Keratinocyte (primary cell): Measurements from ENCODE around the gene CACNA1I. TPM values are rescaled to one million over a fixed set of nuclear protein-coding genes. Genes with fewer than 3 reads are reported as not detected.

Experiments used
- DNase-seq: peaks from one replicate; pipeline ENCODE4 v3.0.0-alpha.2; 2011; ENCODE audit warnings: low read depth, missing footprints, low spot score
- FAIRE-seq: peaks from 2 replicates; lab custom pipeline; 2011; peaks lifted over from hg19 to GRCh38; lab: Jason Lieb, UNC
- H2AFZ ChIP-seq: 2 replicates; pipeline ENCODE4 v1.6.0; 2012; ENCODE audit warnings: low read length, control low read depth, inconsistent platforms; ENCODE audit not compliant: control insufficient read depth
- H3K27ac ChIP-seq: 2 replicates; pipeline ENCODE4 v1.5.1; 2011; ENCODE audit warnings: low read length; ENCODE audit not compliant: control insufficient read depth, insufficient read depth
- H3K27me3 ChIP-seq: 3 replicates; pipeline ENCODE4 v1.6.0; 2011; ENCODE audit warnings: low read length; ENCODE audit not compliant: control insufficient read depth, insufficient read depth; ENCODE audit errors: extremely low read depth
- H3K36me3 ChIP-seq, 2 experiments: 2 replicates in 1 of 2; 3 replicates in 1 of 2; pipeline ENCODE4 v1.5.1; 2011; ENCODE audit warnings: low read length in 2 of 2, mild to moderate bottlenecking in 1 of 2; ENCODE audit not compliant: control insufficient read depth in 2 of 2, insufficient read depth in 2 of 2; ENCODE audit errors: extremely low read depth in 1 of 2
- H3K4me1 ChIP-seq: 3 replicates; pipeline ENCODE4 v1.5.1; 2011; ENCODE audit warnings: low read length; ENCODE audit not compliant: control insufficient read depth, insufficient read depth; ENCODE audit errors: extremely low read depth
- H3K4me2 ChIP-seq: 3 replicates; pipeline ENCODE4 v1.6.0; 2011; ENCODE audit warnings: low read depth, low read length; ENCODE audit not compliant: control insufficient read depth, insufficient read depth; ENCODE audit errors: extremely low read depth
- H3K4me3 ChIP-seq, 3 experiments: fragments of 200-600 bp in 1 of 3; sonication (generic) in 1 of 3; 2 replicates in 2 of 3; 3 replicates in 1 of 3; pipeline ENCODE4 v1.5.1; 2011 to 2016; ENCODE audit warnings: low read length in 3 of 3, mild to moderate bottlenecking in 3 of 3, control low read depth in 2 of 3, inconsistent platforms in 1 of 3, low read depth in 1 of 3, mixed read lengths in 1 of 3, mixed run types in 1 of 3, moderate library complexity in 1 of 3; ENCODE audit not compliant: control insufficient read depth in 2 of 3, insufficient read depth in 2 of 3; ENCODE audit errors: extremely low read depth in 1 of 3
- H3K79me2 ChIP-seq: 2 replicates; pipeline ENCODE4 v1.6.0; 2012; ENCODE audit warnings: low read length; ENCODE audit not compliant: control insufficient read depth, insufficient read depth
- H3K9ac ChIP-seq: 3 replicates; pipeline ENCODE4 v1.6.0; 2011; ENCODE audit warnings: low read length; ENCODE audit not compliant: control insufficient read depth, insufficient read depth; ENCODE audit errors: extremely low read depth
- H3K9me1 ChIP-seq: 3 replicates; pipeline ENCODE4 v1.6.0; 2011; ENCODE audit warnings: low read length; ENCODE audit not compliant: control insufficient read depth, insufficient read depth; ENCODE audit errors: extremely low read depth
- H3K9me3 ChIP-seq: 2 replicates; pipeline ENCODE4 v1.5.1; 2012; ENCODE audit warnings: low read depth, low read length; ENCODE audit not compliant: control insufficient read depth
- H4K20me1 ChIP-seq: 3 replicates; pipeline ENCODE4 v1.6.0; 2011; ENCODE audit warnings: low read length; ENCODE audit not compliant: control insufficient read depth, insufficient read depth; ENCODE audit errors: extremely low read depth
- CTCF ChIP-seq, 3 experiments: IDR thresholded peaks in 1 of 3; conservative IDR thresholded peaks in 1 of 3; optimal IDR thresholded peaks in 1 of 3; 2 replicates in 2 of 3; 3 replicates in 1 of 3; pipeline versions ENCODE3 to v1.5.1; 2011; ENCODE audit warnings: low read length in 3 of 3, mild to moderate bottlenecking in 3 of 3, moderate library complexity in 2 of 3, control low read depth in 1 of 3, inconsistent platforms in 1 of 3; ENCODE audit not compliant: insufficient read depth in 2 of 3; ENCODE audit errors: extremely low read depth in 1 of 3
- EZH2 ChIP-seq: IDR thresholded peaks from one replicate; pipeline ENCODE4 v1.6.1; 2012; ENCODE audit warnings: inconsistent platforms, mild to moderate bottlenecking, low read length, moderate library complexity
- dilution Hi-C: fragments of 300-500 bp; cut with MboI; formaldehyde crosslinking; loops from one replicate; pipeline ENCODE4 v1.7.0; 2020; ENCODE audit warnings: low sequenced_read_pairs; ENCODE audit not compliant: extremely low pct_ligation_motif_present
- polyA plus RNA-seq, 5 experiments: library from polyadenylated mRNA; depleted of rRNA in 3 of 5; stranded (reverse) in 3 of 5; stranded (forward) in 1 of 5; unstranded in 1 of 5; fragments of >200 nt; gene quantifications; 1 replicate in 1 of 5; 2 replicates in 3 of 5; 3 replicates in 1 of 5; pipeline versions ENCODE4 v1.2.1 to v1.2.3, GENCODE V29; 2011 to 2012; ENCODE audit warnings: missing spikeins in 2 of 5, low read depth in 1 of 5, low replicate concordance in 1 of 5

The CACNA1I gene
- polyA plus RNA-seq, 1 donor (not counting 4 experiments of a cell fraction or from before 2014, with no cell fraction given) = not detected

DNA sequence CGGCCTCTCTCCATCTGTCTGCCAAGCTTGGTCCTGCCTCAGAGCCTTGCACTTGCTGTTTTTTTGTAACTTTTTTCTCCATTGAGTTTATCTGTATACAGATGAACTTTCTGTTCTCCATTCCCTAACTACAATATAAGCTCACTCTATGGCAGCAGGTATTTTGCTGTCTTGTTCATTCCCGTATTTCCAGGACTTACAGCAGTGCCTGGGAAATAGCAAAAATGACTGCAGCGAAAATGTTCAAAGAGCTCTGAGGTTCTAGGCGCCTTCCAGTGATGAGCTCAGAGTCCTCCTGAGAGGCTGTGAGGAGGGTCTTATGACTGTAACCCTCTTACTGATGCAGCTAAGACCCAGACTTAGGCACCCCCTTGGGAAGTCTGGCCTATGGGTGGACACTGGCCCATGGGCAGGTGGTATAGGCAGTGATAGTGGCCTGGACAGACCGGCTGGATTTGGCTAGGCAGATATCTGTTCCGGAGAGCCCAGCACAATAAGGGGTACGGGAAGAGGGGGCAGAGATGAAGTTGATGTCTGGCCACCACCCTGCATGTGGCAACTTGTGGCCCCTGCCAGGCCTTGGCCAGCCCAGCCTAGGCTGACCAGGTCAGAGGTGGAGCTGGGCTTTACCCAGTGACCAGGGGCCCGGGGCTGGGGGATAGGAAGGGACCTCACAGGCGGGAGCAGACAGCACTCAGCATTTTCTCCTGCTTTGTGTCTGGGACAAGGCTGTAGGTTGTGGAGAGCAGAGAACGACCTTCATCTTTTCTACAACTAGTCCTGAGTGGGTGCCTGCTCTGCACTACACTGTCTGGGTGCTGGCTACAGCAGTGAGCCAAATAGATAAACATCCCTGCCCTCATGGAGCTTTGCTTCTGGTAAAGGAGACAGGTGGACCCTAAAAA is 45.5 kb upstream of the CACNA1I start:
- no peak for DNase-seq
- Histone ChIP-seq H3K9me1 (peaks cover 4% of the 10 kb centered on the region), H3K4me1 (peaks cover 35% of the 10 kb centered on the region), H3K9ac (no peak overlapping the region), H3K79me2 (peaks cover 39% of the 10 kb centered on the region), H3K4me2 (no peak overlapping the region), H3K27ac (no peak overlapping the region), H3K27me3 (no peaks in the 10 kb centered on the region), H3K36me3 (peaks cover 14 to 57% of the 10 kb centered on the region in 2 experiments), H4K20me1 (peaks cover 67% of the 10 kb centered on the region), H3K9me3 (no peaks in the 10 kb centered on the region), H3K4me3 (no peak overlapping the region), H2AFZ (no peak overlapping the region)
- dilution Hi-C loops = no loop called here
- TF ChIP-seq CTCF (optimal IDR thresholded peaks at IDR 0.05 in 1 of 3, IDR thresholded peaks at IDR 0.05 in 1 of 3, conservative IDR thresholded peaks at IDR 0.05 in 1 of 3; ENCODE audit: extremely low read depth in 1 of 3, insufficient read depth in 2 of 3, low read length in 3 of 3) (no peak), EZH2 (no peak)
- FAIRE-seq = no peak

GRCh38 chr22:39525658-39525975 is 44.9 kb upstream of the CACNA1I start:
- Histone ChIP-seq H3K9me1 (peaks cover 4% of the 10 kb centered on the region), H3K27ac (no peak overlapping the region), H3K4me1 (peaks cover 38% of the 10 kb centered on the region), H3K27me3 (no peaks in the 10 kb centered on the region), H3K9ac (no peak overlapping the region), H3K4me3 (no peak overlapping the region), H3K36me3 (peaks cover 17 to 60% of the 10 kb centered on the region in 2 experiments), H2AFZ (no peak overlapping the region), H3K4me2 (no peak overlapping the region), H3K79me2 (peaks cover 41% of the 10 kb centered on the region), H3K9me3 (no peaks in the 10 kb centered on the region), H4K20me1 (peaks cover 67% of the 10 kb centered on the region)
- FAIRE-seq (no peak), DNase-seq (no peak)
- dilution Hi-C loops = no loop called here
- TF ChIP-seq CTCF (optimal IDR thresholded peaks at IDR 0.05 in 1 of 3, IDR thresholded peaks at IDR 0.05 in 1 of 3, conservative IDR thresholded peaks at IDR 0.05 in 1 of 3; ENCODE audit: extremely low read depth in 1 of 3, insufficient read depth in 2 of 3, low read length in 3 of 3) (no peak), EZH2 (no peak)
